D721Med (cell line): ENCODE data around the gene PNPO.

ENCODE experiments used
- DNase-seq: peaks from one replicate; pipeline ENCODE4 v3.0.0; 2011; ENCODE audit warnings: low spot score; ENCODE audit not compliant: insufficient read length
- FAIRE-seq: peaks from 2 replicates; lab custom pipeline; 2011; peaks lifted over from hg19 to GRCh38; lab: Jason Lieb, UNC
- CTCF ChIP-seq: IDR thresholded peaks from 2 replicates; pipeline ENCODE4 v1.5.1; 2012; ENCODE audit warnings: mild to moderate bottlenecking, control low read depth; ENCODE audit not compliant: insufficient read depth; ENCODE audit errors: missing control alignments

Gene PNPO

GRCh38 chr17:47969930-47970724, 28.8 kb downstream of the PNPO start:
- TF ChIP-seq CTCF: no peak
- DNase-seq (no peak), FAIRE-seq (no peak)

- DNase-seq (peak; percentile 82), FAIRE-seq (no peak)
These were observed 29.5 kb downstream of the PNPO start, which contains the start of gene CDK5RAP3 for GRCh38 chr17:47970725-47971499. TSS of gene CDK5RAP3 (plus strand) at chr17:47971113. CDS start at chr17:47971147, 34 bp downstream.

GRCh38 chr17:47973541-47973940, 32.2 kb downstream of the PNPO start:
- DNase-seq (no peak), FAIRE-seq (no peak)
- TF ChIP-seq CTCF: no peak

More at GRCh38 chr17:47970725-47971499, 29.5 kb downstream of the PNPO start, which contains the start of gene CDK5RAP3:
- peak; percentile 80 for TF ChIP-seq CTCF

GRCh38 chr17:47975189-47975822, 33.9 kb downstream of the PNPO start:
- DNase-seq (no peak), FAIRE-seq (no peak)
- TF ChIP-seq CTCF: no peak

- no peak for TF ChIP-seq CTCF
- DNase-seq (no peak), FAIRE-seq (no peak)
These were observed 34.4 kb downstream of the PNPO start for GRCh38 chr17:47975823-47976205.

GRCh38 chr17:47978324-47978723, 37.0 kb downstream of the PNPO start:
- FAIRE-seq (no peak), DNase-seq (peak; percentile 94)
- TF ChIP-seq CTCF: peak; percentile 96
